DMS153 (cell line): ENCODE data around the gene TARBP2.
"Not testable (repeated sequence)": the region's sequence is repeated elsewhere in the genome, so short reads cannot be mapped to it uniquely, and the experiment has no call there.

Experiments
- DNase-seq: peaks from one replicate; lab custom pipeline; 2025; lab: John Stamatoyannopoulos, UW

Gene TARBP2

DNA sequence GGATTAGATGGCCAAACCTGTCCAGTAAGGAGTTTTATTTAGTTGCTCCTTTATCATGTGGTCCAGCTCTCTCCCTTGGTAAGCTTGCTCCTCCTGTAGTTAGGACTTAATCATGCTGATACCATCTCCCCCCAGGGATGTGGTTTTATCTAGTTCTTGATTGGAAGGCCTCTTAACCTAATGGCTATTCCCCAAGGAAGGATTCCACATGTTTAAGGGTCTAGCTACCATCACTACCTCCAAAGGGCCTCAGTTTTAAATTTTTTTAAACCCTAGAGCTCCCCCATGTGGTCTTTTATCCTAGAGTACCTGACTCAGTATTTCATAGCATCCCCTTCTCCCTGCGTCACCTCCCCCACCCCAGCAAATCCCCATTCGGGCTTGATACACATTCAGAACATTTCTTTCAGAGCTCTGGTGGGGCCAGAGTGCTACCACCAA is 24.3 kb upstream of the TARBP2 start:
- DNase-seq, result no peak

DNA sequence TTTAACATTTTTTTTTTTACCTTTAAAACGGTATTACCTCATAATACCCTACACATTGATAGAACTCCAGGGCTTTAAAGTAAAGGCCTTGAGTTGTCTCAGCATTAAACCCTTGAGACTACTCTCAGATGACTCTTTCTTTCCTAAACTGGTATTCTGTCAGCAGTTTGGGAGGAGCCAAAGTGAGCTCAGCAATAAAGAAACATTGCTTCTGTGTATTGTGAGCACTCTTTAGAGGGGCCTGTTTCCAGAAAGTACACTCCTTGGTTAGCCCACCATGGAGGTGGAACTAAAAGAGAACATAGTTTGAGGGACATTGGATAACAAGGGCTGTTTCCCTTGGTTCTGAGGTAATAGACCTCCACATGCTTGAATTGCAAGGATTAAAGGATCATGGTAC is 22.2 kb upstream of the TARBP2 start:
- no peak for DNase-seq

DNA sequence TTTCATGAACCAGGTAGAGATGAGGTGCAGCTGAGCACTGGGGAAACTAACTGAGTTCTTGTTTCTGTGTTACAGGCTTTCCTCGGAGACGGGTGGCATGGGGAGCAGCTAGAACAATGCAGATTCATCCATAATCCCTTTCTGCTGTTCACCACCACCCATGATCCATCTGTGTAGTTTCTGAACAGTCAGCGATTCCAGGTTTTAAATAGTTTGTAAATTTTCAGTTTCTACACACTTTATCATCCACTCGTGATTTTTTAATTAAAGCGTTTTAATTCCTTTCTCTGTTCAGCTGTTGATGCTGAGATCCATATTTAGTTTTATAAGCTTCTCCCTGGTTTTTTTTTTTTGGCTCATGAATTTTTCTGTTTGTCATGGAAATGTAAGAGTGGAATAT is 21.8 kb upstream of the TARBP2 start:
- DNase-seq, result no peak

DNA sequence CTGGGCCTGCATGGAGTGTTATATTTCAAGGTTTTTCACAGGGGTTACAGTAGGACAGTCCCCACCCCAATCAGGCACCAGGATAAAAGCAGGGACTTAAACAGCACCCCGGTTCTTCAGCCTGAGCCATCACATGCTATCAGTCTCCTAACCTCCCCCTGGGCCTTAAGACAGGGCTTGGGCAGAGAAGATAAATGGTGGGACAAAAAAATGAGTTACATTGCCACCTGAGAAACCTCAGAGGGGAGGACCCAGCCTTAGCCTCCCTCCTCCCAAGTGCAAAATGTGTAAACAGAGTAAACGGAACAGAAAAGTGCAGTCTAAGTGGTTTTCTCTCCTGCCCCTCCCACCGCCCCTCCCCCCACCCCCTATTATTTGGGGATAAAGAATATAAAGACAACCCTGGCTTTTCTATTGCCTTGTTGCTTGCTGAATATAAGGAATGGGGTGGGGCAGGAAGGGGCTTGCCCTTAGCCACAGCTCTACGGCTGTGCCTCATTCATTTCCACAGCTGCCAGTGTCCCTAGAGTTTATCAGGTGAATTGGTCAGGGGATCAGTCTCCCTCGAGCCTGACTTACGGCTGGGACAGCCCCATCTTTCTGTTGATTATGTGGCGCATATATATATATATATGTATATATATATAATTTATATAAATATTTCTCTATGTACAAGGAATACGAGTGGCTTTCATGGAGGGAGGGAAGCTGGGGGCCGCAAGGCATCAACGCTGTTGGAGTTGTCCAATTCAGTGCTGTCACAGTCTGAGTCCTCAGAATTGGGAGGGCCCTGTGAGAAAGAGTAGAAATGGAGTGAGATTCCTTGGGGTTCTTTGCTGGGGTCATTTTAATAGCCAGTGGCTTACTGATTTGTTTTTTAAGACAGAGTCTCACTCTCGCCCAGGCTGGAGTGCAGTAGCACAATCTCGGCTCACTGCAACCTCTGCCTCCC is 20.3 kb upstream of the TARBP2 start:
- DNase-seq, result no peak

DNA sequence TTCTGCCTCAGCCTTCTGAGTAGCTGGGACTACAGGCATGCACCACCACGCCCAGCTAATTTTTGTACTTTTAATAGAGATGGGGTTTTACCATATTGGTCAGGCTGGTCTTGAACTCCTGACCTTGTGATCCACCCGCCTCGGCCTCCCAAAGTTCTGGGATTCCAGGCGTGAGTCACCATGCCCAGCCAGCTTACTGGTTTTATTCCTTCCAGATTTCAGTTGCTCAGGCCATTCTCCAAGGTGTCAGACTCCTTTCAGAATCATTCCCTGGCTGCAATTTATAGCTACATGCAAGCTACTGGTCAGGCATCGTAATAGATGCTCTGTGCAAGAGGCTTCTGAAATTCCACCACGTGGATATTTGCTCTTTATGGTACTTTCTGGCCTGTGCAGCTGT is 19.6 kb upstream of the TARBP2 start:
- DNase-seq, result not testable (repeated sequence)

DNA sequence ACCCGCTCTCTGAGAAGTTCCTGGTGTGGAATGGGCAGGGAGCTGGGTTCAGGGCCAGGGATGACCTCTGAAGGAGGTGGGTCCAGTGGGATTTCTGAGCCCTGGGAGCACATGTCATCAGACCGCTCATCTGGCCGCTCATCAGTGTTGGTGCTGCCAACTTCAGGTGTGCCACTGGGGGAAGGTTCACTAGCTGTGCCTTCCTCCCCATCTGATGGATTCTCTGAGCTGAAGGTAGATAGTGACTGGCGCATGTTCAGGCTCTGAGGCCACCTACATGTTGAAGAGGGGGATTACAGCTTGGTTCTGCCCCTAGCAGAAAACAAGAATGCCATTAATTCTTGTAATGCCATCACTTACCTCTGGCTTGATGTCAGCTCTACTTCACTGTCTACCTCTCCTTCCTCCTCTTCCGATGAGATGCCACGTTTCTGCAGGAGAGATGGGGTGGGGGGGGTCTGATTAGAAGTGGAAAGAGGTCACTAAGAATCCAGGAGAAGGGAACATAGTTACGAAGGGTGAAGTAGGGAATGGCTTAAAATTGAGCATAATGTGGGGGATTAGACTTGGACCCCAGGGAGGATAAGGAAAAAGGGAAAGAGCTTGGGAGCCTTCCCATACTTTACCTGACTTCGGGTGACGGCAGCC is 19.0 kb upstream of the TARBP2 start:
- DNase-seq, result no peak

DNA sequence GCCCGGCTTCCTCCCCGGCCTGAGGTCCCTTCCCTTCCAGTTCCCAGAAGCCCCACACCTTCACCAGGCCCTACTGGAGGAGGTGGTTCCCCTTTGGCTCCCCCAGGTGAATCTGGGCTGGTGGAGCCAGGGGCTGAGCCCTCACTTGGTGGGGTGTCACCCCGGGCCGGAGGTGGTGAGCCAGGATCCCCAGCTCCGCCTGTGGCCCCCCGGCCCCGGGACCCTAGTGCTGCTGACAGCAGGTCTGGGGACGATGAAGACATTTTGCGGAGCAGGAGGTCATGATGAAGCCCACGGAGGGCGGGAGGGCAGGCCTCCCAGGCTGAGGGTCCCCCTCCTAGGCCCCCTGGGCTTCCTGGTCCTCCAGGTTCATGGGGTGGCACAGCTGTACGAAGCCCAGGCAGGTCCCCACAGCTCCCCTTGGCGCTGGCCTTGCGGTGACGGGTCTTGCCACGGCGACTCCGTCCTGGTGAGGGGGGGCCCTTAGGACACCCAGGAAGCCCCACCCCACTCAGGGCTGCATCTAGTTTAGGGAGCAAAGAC is 18.4 kb upstream of the TARBP2 start:
- DNase-seq, result no peak

DNA sequence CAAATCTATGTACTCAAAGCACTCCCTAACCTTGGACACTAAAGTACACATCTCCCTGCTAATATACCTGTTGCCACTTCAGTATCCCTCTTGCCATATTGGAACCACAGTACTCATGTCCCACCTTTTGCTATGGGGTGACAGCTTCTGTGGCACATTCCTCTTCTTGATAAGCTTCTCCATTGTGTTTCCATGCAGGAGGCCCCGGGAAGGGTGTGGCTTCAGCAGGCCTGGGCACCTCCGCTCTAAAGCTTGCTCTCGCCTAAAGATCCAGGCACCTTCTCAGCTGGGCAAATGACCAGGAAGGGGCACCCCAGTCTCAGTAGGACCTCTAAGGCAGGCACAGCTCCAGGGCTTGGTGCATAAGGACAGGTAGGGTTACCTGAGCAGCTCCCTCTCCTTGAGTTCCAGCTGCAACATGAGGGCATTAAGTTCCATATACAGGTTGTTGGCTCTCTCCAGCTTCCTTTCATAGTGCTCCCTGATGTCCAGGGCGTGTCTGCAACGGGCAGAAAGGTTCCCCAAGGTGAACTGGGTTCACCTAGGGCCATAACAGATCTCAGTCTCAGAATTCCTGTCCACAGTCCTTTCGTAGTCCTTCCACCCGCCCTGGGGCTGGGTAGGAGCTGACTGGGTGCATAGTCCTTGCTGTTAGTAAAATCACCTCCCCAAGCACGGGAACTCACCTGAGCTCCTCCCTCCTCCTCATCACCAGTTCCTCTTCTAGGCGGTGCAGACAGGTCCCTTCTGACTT is 17.7 kb upstream of the TARBP2 start:
- no peak for DNase-seq

DNA sequence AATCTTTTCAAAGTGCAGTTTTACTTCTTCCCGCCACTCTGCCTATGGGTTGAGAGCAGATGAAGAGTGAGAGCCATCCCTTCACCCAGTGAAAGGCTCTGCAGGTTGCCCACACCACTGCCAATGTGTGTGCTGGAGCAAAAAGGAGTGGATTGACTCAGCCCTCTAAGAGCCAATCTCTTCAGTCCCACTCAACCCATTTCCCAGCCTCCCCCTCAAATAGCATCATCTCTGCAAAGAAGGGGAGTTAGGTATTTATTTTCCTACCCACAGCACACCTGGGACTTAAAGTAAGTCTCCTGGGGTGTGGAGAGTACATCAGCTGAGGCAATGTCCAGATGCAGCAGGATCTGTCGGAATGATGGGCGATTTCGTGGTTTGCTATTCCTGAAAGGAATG is 17.1 kb upstream of the TARBP2 start:
- DNase-seq, result no peak

DNA sequence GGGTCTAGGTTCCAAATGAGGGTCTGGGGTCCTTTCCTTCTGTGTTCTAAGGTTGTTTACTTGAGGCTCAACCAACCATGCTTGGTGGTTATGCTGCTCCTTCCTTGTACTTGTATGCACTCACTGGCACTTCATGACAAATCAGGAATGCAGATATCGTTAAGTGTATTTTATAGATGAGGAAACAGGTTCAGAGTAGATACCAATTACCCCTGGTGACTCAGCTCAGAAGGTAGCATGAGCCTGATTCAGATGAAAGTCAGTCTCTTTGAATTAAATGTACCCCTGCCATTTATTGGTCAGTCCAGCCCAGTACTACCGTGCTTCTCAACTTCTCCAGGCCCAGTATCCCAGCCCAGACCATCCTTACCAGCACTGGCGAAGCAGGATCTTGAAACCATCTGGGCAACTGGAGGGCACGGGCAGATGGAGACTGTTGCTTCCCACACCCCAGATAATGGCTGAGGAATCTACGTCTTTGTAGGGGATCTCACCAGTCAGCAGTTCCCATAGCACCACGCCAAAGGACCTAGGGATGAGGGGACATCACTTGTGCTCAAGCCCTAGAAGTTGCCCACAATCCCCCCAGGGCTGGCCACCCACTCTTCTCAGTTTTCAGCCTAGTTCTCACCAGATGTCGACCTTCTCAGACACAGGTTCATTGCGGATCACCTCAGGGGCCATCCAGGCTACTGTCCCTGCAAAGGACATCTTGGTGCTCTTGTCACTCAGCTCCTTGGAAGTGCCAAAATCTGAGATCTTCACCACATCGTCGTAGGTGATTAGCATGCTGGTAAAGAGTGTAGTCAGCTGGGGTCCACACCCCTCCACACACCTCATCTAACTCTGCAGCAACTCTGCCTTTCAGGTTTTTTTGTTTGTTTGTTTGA is 16.2 kb upstream of the TARBP2 start:
- DNase-seq, result no peak

DNA sequence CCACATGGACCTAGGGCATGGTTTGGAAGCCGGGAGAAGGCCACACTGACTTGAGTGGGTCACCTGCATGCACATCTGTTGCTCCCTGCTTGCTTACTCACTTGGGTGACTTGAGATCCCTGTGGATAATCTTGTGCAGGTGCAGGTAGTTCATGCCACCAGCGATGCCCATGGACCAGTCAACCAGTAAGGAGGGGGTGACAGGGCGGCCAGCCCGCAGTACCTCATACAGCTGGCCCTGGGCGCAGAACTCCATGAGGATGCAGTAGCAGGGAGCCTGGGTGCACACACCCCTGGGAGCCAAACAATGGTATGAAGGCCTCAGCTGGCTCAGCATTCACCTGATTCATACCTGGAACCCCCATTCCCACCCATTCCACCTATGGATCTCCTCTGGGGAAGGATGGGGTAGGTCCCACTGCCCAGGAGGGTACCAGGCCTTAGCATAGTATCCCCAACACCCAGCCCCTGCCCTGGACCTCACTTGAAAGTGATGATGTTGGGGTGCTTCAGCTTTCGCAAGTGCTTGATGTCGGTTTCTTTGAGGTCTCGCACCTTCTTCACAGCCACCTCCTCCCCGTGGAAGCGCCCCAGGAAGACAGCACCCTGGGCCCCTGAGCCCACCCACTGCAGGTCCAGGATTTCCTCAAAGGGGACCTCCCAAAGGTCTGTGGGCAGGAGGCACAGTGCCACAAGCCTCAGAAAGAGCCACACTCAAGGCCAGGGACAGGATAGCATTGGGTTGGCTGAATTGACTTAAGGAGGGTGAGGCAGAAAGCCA is 14.9 kb upstream of the TARBP2 start:
- no peak for DNase-seq

DNA sequence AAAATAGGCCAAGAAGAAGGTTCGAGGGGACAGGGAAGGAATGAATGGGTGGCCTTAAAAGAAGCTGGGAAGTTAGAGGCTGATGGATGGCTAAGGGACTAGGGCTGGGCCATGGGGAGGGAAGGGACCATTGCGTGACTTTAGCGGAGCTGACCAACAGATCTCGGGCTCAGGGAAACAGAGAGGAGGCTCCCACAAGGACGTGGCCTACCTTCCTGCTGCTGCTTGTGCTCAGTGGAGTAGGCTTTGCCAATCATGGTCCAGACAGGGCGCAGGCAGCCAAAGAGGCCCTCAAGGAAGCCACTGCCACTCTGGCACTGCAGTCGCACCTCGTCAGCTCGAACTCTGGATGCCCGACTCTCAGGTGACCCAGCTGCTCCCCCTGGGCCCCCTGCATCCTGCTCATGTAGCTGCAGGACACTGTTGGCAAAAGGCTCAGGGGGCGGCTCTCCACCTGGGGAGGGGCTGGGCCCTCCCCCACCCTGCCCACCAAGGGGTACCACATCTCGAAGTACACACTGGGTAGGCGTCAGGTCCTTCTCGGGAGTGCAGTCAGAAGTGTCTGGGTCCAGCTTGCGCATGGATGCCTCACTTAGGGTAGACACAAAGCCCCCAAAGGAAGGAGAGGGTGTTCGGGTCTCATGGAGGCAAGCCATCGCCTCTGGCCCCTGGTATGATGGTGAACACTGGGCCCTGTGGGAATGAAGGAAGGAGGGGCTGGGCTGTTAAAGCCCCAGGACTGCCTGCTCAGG is 14.2 kb upstream of the TARBP2 start:
- no peak for DNase-seq

DNA sequence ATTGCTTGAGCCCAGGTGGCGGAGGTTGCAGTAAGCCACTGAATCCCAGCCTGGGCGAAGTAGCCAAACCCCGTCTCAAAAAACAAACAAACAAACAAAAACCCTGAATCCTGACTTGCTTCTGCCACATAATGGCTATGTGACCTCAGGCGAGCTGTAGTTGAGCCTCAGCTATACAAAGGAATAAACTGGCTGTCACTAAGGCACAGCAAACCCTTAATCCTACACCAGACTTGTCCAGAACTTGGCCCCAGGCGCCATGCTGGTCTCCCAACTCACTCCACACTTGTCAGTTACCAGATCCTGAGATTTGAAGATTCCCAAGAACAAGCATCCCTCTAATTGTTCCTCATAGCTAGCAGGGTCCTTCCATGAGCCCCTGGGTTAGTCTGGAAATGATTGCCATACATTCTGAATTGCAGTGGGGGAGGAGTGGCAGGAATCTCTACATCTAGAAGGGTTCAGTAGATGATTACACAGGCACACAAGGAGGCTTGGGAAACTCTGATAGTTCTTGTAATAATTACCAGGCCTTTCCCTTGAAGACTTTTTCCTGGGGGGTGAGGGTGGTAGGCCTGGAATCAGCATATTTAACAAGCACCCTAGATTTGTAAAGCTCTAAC is 11.7 kb upstream of the TARBP2 start:
- DNase-seq, result no peak

DNA sequence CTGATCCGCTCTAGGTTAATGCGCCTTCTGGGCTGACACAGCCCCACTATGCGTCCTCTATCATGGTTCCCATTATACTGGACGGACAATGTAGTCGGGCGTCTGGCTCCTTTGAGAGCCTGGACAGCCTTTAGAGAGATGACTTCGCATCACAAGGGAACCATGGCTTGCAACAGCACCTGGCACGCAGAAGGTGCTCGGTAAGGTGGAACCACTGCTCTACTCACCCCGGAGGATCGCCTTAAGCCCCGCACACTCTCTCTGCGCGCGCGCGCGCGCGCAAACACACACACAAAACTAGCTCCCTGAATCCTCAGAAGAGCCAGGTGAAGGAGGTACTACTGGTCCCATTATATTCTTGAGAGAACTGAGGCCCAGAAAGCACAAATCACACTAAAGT is 8.9 kb upstream of the TARBP2 start:
- no peak for DNase-seq

DNA sequence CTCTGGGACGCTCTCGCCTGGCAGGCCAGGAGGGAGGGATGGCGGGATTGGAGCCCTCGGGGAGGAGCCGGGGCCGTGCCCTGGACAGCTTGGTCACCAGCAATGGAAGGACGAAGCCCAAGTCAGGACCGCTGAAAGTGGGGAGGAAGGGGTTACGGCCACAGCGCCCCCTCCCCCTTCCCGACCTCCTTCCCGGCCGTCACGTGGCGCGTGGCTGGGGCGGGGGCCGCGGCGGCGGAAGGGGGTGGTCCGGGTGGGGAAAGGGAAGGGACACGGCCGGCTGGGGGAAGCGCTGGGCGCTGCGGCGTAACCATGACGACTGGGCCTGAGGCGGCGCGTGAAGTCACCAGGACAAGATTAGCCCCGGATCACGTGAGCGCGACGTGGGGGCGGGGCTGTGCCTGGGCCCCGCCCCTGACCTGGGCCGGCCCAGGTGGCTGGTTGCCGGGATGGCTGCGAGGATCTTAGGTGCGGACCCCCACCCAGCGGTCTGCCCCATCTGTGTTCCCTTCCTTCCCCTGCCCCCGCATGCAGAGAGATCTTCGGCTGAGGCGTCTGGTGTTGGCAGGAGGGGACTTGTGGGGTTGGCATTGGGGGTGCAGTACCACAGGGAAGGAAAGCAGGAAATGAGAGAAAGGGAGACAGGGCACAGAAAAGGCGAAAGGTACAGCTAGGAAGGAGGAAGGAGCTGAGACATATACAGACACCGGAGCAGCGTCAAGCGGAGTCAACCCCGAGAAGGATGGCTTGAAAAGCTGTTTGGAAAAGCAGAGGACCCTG is 8.1 kb upstream of the TARBP2 start:
- DNase-seq, result peak; percentile 63

DNA sequence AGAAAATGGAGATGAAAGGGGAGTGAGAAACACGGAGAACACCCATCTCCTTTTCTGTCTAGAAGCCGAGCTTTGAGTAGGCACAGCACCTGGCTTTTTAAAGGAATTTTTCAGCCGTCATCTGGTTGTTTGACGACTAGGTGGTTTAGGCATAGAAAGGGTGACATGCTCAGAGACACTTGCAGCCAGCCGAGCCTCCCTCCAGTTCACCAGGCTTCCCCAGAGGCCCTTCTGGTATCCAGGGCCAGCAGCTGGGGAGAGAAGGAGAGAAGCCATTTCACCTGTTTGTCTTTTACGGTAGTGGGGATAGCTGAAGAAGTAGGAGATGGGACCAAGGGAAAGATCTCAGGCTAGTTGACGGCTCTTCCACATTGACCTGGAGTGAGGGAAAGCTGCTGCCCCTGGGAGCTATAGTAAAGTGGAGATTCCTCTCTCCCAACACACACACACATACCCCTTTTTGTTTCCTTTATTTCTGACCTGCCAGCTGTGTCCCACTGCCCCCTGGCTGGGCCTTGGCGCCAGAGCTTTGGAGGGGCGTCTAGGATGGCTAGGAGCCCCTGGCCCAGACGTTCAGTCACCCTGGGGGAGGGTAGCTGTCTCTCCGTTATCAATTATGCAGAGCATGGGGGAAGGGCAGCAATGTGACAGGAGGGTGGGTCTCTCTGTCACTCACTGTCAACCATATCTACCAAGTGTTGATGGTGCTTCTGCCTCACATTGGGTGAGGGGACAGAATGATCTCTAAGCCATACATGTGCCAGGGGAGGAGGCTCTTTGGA is 7.3 kb upstream of the TARBP2 start:
- DNase-seq, result no peak

DNA sequence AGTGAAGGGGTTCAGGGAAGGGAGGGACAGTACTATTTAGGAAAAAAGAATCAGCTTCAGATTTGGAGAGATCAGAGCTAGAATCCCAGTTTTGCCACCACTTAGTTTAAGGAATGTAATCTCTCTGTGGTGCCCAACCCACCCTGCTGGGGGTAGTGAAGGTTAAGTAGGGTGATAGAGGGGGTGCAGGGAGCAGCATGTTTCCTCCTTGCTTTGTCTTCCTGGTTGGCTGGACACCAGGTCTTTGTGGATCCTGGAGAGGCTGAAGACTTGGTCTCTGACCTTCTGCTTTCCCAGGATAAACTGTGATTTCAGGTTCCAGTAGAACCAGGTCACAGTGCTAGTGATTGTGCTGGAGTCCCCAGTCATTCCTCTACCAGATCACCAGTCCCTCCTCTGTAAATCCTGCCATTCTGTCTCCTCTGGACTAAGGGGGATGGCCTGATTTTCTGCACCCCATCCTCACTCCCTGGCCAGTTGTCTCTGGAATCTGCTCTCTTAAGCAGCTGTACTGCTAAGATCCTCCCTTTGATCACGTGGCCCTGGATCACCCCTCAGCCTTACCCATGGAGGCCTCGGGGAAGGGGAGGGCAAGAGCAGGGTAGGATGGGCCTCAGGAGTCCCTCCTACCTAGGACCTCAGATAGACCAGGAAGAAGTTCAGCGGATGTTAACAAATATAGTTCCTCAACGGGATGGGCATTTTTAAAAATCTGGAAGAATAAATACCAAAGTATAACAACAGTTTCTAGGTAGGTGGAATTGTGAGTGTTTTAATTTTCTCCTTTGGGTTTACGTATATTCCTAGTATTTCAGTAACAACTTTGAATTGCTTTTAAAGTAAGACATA is 5.0 kb upstream of the TARBP2 start:
- no peak for DNase-seq
